K562 (cell line): Measurements from ENCODE around the gene TIMM23. TPM values are rescaled to one million over a fixed set of nuclear protein-coding genes. Genes with fewer than 3 reads are reported as not detected.

ENCODE experiments used
- CHD1 ChIP-seq: fragments of 200-600 bp; sonication (generic); IDR thresholded peaks from one replicate; pipeline ENCODE4 v1.6.1; 2012; ENCODE audit warnings: mild to moderate bottlenecking, moderate library complexity, low read length, inconsistent platforms
- CREB1 ChIP-seq, 2 experiments: sonication (generic) in 1 of 2; formaldehyde crosslinking in 1 of 2; IDR thresholded peaks; 2 replicates each; pipeline versions ENCODE4 v1.6.1 to v1.8.0; 2012 to 2022; ENCODE audit warnings: inconsistent platforms in 1 of 2, mild to moderate bottlenecking in 1 of 2, missing genetic modification reagents in 1 of 2, moderate library complexity in 1 of 2
- DMBX1 ChIP-seq: fragments of 250-450 bp; sonication (Bioruptor Pico); IDR thresholded peaks from 2 replicates; pipeline ENCODE4 v1.8.0; 2022; ENCODE audit warnings: inconsistent platforms, mild to moderate bottlenecking, moderate library complexity, borderline replicate concordance
- E4F1 ChIP-seq: fragments of 250-450 bp; sonication (Bioruptor Pico); IDR thresholded peaks from 2 replicates; pipeline ENCODE4 v1.5.0; 2021; ENCODE audit warnings: mild to moderate bottlenecking, borderline replicate concordance
- HES1 ChIP-seq: fragments of 450-650 bp; IDR thresholded peaks from 2 replicates; pipeline ENCODE4 v1.6.1; 2016; ENCODE audit warnings: low read depth, mild to moderate bottlenecking, moderate library complexity
- HLTF ChIP-seq: fragments of 450-650 bp; IDR thresholded peaks from 2 replicates; pipeline ENCODE4 v1.6.1; 2016
- KDM1A ChIP-seq, 2 experiments: fragments of 450-650 bp; IDR thresholded peaks; 2 replicates each; pipeline ENCODE4 v1.6.1; 2016; ENCODE audit warnings: mild to moderate bottlenecking in 2 of 2
- POLR3G ChIP-seq: IDR thresholded peaks from 2 replicates; pipeline ENCODE4 v1.6.1; 2011; ENCODE audit not compliant: insufficient read length, insufficient replicate concordance; ENCODE audit errors: extremely low read depth
- PURB ChIP-seq: sonication (generic); formaldehyde crosslinking; IDR thresholded peaks from 2 replicates; pipeline ENCODE4 v1.9.0; 2021; ENCODE audit warnings: low read depth, mild to moderate bottlenecking, missing genetic modification reagents
- RHOXF2B ChIP-seq: fragments of 250-450 bp; sonication (Bioruptor Pico); conservative IDR thresholded peaks from 2 replicates; pipeline ENCODE4 v1.5.1; 2021
- SIRT6 ChIP-seq: IDR thresholded peaks from one replicate; pipeline ENCODE4 v1.6.1; 2012; ENCODE audit warnings: low read depth, mild to moderate bottlenecking, control low read depth, inconsistent platforms, low read length, moderate library complexity
- SMAD1 ChIP-seq: fragments of 150-350 bp; IDR thresholded peaks from 2 replicates; pipeline ENCODE4 v1.6.1; 2014; ENCODE audit warnings: low read length, low read depth; ENCODE audit not compliant: partially characterized antibody
- THAP12 ChIP-seq: fragments of 250-450 bp; sonication (Bioruptor Pico); IDR thresholded peaks from 2 replicates; pipeline ENCODE4 v1.9.0; 2021; ENCODE audit warnings: mild to moderate bottlenecking, inconsistent platforms
- TOE1 ChIP-seq, 2 experiments: fragments of 450-650 bp in 1 of 2; sonication (generic) in 1 of 2; formaldehyde crosslinking in 1 of 2; IDR thresholded peaks; 2 replicates each; pipeline versions ENCODE4 v1.7.1 to v1.8.0; 2016 to 2022; ENCODE audit warnings: borderline replicate concordance in 2 of 2, mild to moderate bottlenecking in 2 of 2, antibody characterized with exemption in 1 of 2, inconsistent platforms in 1 of 2, low read depth in 1 of 2, missing genetic modification reagents in 1 of 2, moderate library complexity in 1 of 2
- ZNF274 ChIP-seq: IDR thresholded peaks from 2 replicates; pipeline ENCODE4 v1.6.1; 2011; ENCODE audit warnings: low read depth, mild to moderate bottlenecking, low read length, moderate library complexity, borderline replicate concordance
- ZNF766 ChIP-seq: fragments of 200-800 bp; sonication (Bioruptor generic); conservative IDR thresholded peaks from 2 replicates; pipeline ENCODE4 v1.6.1; 2016; ENCODE audit warnings: missing genetic modification characterization, missing compliant biosample characterization
- polyA plus RNA-seq, 8 experiments: library from polyadenylated mRNA; depleted of rRNA in 4 of 8; stranded (reverse) in 5 of 8; unstranded in 3 of 8; fragments of >200 nt; fragmentation: Nextera tagmentation in 2 of 8; fragmentation: Illumina TruSeq in 1 of 8; extraction: Ambion mirVana in 2 of 8; extraction: Trizol in 1 of 8; gene quantifications; 2 replicates each; pipeline versions ENCODE4 v1.2.1 to v1.2.3, GENCODE V29; 2011 to 2014; ENCODE audit warnings: inconsistent platforms in 1 of 8, missing spikeins in 1 of 8
- total RNA-seq, 7 experiments: library from RNA; depleted of rRNA in 6 of 7; stranded (reverse); fragments of >200 nt in 6 of 7; fragmentation: Illumina TruSeq in 2 of 7; extraction: Trizol in 2 of 7; gene quantifications; 2 replicates each; pipeline versions ENCODE4 v1.2.1 to v1.2.3, GENCODE V29; 2011 to 2021; ENCODE audit warnings: low replicate concordance in 1 of 7
- TF ChIP-seq, protein P1 (sequence below): fragments of 250-450 bp; sonication (Bioruptor Pico); IDR thresholded peaks from 2 replicates; pipeline ENCODE4 v1.8.0; 2022; ENCODE audit warnings: moderate library complexity, mild to moderate bottlenecking, inconsistent platforms

TIMM23 gene
- total and polyA plus RNA-seq, 9 of the 15 experiments (the other 6 are each of a cell fraction or from before 2014, with no cell fraction given): 148 to 280 (median 183) TPM

GRCh38 chr10:46030091-46030937 lies 58.0 kb downstream of the TIMM23 start, which contains the start of gene NCOA4 (continued):
- TF ChIP-seq THAP12: peak; percentile 90
- TF ChIP-seq ZNF766 (CRISPR knock-in tag): no peak
- TF ChIP-seq PURB (CRISPR knock-in tag): no peak
- no peak for TF ChIP-seq POLR3G
- peak; percentile 41 for TF ChIP-seq SMAD1
- TF ChIP-seq SIRT6: no peak
- TF ChIP-seq HLTF: 0 out of 2 replicates have a peak, but pooled peaks have one; percentile 63
- TF ChIP-seq ZNF274: no peak
- no peak for TF ChIP-seq CREB1 (IDR thresholded peaks at IDR 0.05)
- TF ChIP-seq CREB1 (CRISPR knock-in tag; IDR thresholded peaks at IDR 0.05): no peak
- TF ChIP-seq TOE1 (IDR thresholded peaks at IDR 0.05; ENCODE audit: borderline replicate concordance): 0 out of 2 replicates have a peak, but pooled peaks have one; percentile 28
- no peak for TF ChIP-seq TOE1 (CRISPR knock-in tag; IDR thresholded peaks at IDR 0.05; ENCODE audit: borderline replicate concordance, low read depth)
- no peak for TF ChIP-seq DMBX1 (CRISPR knock-in tag)
- peak; percentile 93 for TF ChIP-seq CHD1
- no peak for TF ChIP-seq E4F1 (CRISPR knock-in tag)
- TF ChIP-seq, protein P1, sequence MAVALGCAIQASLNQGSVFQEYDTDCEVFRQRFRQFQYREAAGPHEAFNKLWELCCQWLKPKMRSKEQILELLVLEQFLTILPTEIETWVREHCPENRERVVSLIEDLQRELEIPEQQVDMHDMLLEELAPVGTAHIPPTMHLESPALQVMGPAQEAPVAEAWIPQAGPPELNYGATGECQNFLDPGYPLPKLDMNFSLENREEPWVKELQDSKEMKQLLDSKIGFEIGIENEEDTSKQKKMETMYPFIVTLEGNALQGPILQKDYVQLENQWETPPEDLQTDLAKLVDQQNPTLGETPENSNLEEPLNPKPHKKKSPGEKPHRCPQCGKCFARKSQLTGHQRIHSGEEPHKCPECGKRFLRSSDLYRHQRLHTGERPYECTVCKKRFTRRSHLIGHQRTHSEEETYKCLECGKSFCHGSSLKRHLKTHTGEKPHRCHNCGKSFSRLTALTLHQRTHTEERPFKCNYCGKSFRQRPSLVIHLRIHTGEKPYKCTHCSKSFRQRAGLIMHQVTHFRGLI: no peak
- no peak for TF ChIP-seq RHOXF2B (CRISPR knock-in tag)
- no peak for TF ChIP-seq KDM1A (IDR thresholded peaks at IDR 0.05)
- TF ChIP-seq HES1: no peak
